HCT116 (cell line): ENCODE data around the gene ATG10.

Experiments
- ATF3 ChIP-seq: IDR thresholded peaks from 2 replicates; pipeline ENCODE4 v1.6.1; 2012
- CTCF ChIP-seq, 3 experiments: fragments of 200-600 bp in 1 of 3; sonication (generic) in 1 of 3; IDR thresholded peaks in 2 of 3; conservative IDR thresholded peaks in 1 of 3; 2 replicates each; pipeline ENCODE4 v1.5.1; 2012 to 2017; ENCODE audit warnings: low read depth in 2 of 3, low read length in 2 of 3, antibody characterized with exemption in 1 of 3, borderline replicate concordance in 1 of 3, control low read depth in 1 of 3, mild to moderate bottlenecking in 1 of 3, mixed read lengths in 1 of 3, mixed run types in 1 of 3, moderate library complexity in 1 of 3; ENCODE audit not compliant: insufficient read depth in 1 of 3
- ELF1 ChIP-seq: IDR thresholded peaks from 2 replicates; pipeline ENCODE4 v1.6.1; 2012; ENCODE audit warnings: low read depth, borderline replicate concordance
- EZH2 ChIP-seq: fragments of 200-600 bp; sonication (generic); IDR thresholded peaks from 2 replicates; pipeline ENCODE4 v1.6.1; 2017; ENCODE audit warnings: antibody characterized with exemption, mixed run types
- FOSL1 ChIP-seq: IDR thresholded peaks from 2 replicates; pipeline ENCODE4 v1.6.1; 2012; ENCODE audit warnings: low read depth
- JUND ChIP-seq: IDR thresholded peaks from 2 replicates; pipeline ENCODE4 v1.6.1; 2012
- POLR2A ChIP-seq: IDR thresholded peaks from 2 replicates; pipeline ENCODE4 v1.7.0; 2011; ENCODE audit warnings: borderline replicate concordance; ENCODE audit not compliant: insufficient read depth, insufficient read length; ENCODE audit errors: extremely low read depth
- POLR2AphosphoS5 ChIP-seq: IDR thresholded peaks from 2 replicates; pipeline ENCODE4 v1.6.1; 2011; ENCODE audit warnings: mild to moderate bottlenecking, low read depth, low read length, moderate library complexity
- RAD21 ChIP-seq: IDR thresholded peaks from 2 replicates; pipeline ENCODE4 v1.6.1; 2012; ENCODE audit warnings: low read depth, mild to moderate bottlenecking
- REST ChIP-seq: IDR thresholded peaks from 2 replicates; pipeline ENCODE4 v1.6.1; 2012; ENCODE audit warnings: low read depth
- ZFX ChIP-seq: fragments of 450-650 bp; IDR thresholded peaks from 2 replicates; pipeline ENCODE4 v1.6.1; 2017
- ZNF274 ChIP-seq: fragments of 200-500 bp; sonication (Bioruptor generic); IDR thresholded peaks from 2 replicates; pipeline ENCODE4 v1.6.1; 2014; ENCODE audit warnings: mild to moderate bottlenecking, low read depth, low read length, inconsistent platforms

GRCh38 chr5:82107267-82107666 lies 135.4 kb downstream of the ATG10 start:
- TF ChIP-seq REST (no peak), POLR2A (no peak), JUND (no peak), CTCF (IDR thresholded peaks at IDR 0.05 in 2 of 3, conservative IDR thresholded peaks at IDR 0.05 in 1 of 3; ENCODE audit: borderline replicate concordance in 1 of 3, insufficient read depth in 1 of 3, low read depth in 2 of 3, low read length in 2 of 3) (peak in 2 of 3 experiments; percentile 52; a peak in 4 of 6 replicates), POLR2AphosphoS5 (no peak), ZNF274 (no peak), EZH2 (no peak), ELF1 (no peak), RAD21 (peak; percentile 37), ATF3 (no peak), FOSL1 (no peak), ZFX (no peak)
